Nucleus accumbens (tissue), 56 donors: ENCODE measurements around the gene SULT1A1.
A peak's percentile ranks its signal among the peaks of the same experiment; 100 is the strongest.
"Not testable (repeated sequence)": the region's sequence is repeated elsewhere in the genome, so short reads cannot be mapped to it uniquely, and the experiment has no call there.

Experiments
- DNase-seq, 56 donors: peaks; one replicate each; lab custom pipeline; 2025; lab: John Stamatoyannopoulos, UW

SULT1A1 gene

DNA sequence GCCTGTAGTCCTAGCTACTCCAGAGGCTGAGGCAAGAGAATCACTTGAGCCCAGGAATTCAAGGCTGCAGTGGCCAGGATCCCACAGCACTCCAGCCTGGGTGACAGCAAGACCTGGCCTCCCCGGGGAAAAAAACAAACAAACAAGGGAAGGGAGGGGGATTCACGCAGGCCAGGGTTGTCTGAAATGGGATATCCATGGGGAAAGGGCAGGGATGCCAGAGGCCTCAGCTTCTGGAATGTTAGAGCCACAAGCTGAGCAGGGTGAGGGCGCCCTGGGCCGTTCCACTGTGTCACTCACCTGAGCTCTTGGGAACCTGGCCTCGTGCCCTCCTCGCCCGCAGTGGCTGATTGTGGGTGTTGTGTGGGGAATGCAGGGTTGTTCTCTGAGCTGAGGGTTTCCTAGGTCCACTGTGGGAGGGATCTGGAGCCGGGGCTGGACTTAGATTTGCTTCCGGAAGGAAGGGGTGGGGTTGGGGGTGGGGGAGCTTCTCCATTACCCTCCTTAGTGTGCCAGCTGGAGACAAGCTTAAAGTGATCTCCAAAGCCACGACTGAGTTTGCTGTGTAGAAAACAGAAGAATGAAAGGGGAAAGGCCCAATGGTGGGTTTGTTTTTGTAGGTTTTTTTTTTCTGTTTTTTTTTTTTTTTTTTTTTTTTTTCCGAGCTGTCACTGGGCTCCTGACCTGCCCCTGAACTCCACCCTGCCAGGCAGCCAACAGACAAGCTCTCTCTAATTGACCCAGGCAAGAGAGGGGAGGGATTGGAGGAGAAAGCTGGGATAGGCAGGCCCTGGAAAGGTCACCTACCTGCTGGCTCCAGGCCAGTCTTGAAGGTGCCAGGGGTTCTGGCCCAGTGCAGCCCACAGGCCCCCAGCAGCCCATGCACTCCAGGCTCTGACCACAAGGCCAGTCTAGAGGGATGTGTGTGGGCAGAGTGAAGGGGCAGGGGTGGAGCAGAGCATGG, at the start of gene SULT1A1:
SULT1A1 (minus strand) TSS at position 414 of the 964 bp plus-strand sequence. CDS start 1,189 bp downstream, outside the sequence.
- peak in 3 of 56 donors; percentile 6 to 17 (median 8) for DNase-seq

GRCh38 chr16:28639959-28640358, 30.1 kb upstream of the SULT1A1 start:
- not testable (repeated sequence) for DNase-seq

GRCh38 chr16:28638359-28638758, 28.5 kb upstream of the SULT1A1 start:
- not testable (repeated sequence) for DNase-seq

DNA sequence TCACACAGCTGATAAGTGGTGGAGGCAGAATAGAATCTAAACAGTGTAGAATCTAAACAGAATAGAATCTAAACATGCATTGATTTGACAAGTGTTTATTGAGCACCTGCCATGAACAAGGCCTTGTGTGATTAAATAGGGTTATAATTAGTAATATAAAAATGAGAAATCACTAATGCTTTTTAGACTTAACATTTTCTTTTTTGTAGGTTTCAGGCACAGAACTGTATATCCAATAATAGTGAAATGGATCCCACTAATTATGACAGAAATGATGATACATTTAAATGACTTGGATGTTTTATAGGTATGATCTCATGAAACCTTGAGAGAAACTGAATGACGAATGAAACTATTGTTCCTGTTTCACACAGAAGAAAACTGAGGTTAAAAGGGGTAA, 27.9 kb upstream of the SULT1A1 start, which contains the start of gene NPIPB8:
NPIPB8 (plus strand) TSS at position 301 of the 400 bp plus-strand sequence. CDS start 296 bp downstream, outside the sequence.
- DNase-seq = not testable (repeated sequence)

- peak in 3 of 56 donors; percentile 1 to 40 (median 1) for DNase-seq
Measured at GRCh38 chr16:28636093-28636823, 26.4 kb upstream of the SULT1A1 start.

DNA sequence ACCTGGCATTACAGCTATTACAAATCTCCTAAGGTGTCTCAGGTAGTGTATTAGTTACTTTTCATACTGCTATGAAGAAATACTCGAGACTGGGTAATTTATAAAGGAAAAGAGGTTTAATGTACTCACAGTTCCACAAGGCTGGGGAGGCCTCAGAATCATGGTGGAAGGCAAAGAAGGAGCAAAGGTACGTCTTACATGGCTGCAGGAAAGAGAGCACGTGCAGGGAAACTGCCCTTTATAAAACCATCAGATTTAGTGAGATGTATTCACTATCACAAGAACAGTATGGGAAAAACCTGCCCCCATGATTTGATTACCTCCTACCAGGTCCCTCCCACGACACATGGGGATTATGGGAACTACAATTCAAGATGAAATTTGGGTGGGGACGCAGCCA, 21.1 kb upstream of the SULT1A1 start:
- DNase-seq = not testable (repeated sequence)

- DNase-seq = peak in 27 of 56 donors; percentile 12 to 76 (median 46)
Measured at GRCh38 chr16:28623172-28623711, 13.4 kb upstream of the SULT1A1 start.

GRCh38 chr16:28622532-28623171, 12.8 kb upstream of the SULT1A1 start:
- DNase-seq = not testable (repeated sequence)

DNA sequence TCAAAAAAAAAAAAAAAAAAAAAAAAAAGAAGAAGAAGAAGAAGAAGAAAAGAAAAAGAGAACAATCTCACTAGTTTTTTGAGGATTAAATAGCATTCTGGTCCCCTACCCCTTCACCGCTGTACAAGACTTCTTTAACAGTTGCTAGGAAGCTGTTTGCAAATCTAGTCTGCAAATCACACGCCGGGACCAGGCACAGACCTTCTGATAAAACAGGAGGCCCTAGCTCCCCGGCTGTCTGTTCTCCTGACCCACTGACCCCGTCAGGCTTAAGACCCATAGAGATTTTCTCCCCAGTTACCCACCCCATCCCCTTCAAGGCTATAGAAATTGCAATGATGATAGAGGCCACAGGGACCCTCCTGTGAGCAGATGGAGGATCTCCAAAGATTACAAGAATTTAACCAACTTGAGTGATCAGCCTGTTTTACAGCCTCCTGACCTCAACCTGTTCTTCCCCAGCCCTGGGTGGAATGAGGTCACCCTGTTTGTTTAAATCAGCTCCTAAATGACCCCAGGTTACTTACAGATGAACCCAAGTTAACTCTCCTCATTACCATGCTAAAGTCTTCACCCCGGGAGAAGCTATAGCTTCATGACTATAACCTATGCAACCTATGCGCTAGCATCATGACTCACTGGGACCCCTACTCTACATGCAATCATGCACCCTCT, 11.8 kb upstream of the SULT1A1 start:
- DNase-seq = no peak

DNA sequence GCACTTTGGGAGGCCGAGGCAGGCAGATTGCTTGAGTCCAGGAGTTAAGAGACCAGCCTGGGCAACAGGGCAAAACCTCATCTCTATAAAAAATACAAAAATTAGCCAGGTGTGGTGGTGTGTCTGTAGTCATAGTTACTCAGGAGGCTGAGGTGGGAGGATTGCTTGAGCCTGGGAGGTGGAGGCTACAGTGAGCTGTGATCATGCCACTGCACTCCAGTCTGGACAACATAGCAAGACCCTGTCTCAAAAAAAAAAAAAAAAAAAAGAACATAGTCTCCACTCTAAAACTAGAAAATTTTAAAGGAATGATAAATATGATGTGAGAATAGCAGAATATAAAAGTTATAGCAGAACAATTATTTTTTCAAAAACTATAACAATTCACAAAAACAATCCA, 10.5 kb upstream of the SULT1A1 start:
- DNase-seq = not testable (repeated sequence)

DNA sequence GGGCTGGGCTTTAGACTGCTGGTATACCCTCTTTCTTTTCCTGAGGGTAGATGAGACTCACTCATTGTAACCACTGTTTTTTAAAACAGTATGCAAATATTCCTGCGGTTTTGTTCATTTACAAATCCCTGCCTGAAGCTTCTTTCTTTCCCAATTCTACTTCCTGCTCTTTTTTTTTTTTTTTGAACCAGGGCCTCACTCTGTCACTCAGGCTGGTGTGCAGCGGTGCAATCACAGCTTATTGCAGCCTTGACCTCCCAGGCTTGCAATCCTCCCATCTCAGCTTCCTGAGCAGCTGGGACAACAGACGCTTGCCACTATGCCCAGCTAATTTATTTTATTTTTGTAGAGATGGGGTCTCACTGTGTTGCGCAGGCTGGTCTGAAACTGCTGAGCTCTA, 8.0 kb upstream of the SULT1A1 start:
- no peak for DNase-seq

- DNase-seq = no peak
Measured at GRCh38 chr16:28616636-28617035, 6.8 kb upstream of the SULT1A1 start.

DNA sequence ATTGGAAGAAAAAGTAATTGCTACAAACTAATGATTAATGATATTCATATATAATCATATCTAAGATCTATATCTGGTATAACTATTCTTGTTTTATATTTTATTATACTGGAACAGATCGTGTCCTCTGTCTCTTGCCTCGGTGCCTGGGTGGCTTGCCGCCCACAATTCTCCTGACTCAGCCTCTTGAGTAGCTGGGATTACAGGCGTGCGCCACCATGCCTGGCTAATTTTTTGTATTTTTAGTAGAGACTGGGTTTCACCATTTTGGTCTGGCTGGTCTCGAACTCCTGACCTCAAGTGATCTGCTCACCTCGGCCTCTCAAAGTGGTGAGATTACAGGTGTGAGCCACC, 6.4 kb upstream of the SULT1A1 start:
- DNase-seq = not testable (repeated sequence)

GRCh38 chr16:28615486-28616223, 5.8 kb upstream of the SULT1A1 start:
- peak in 19 of 56 donors; percentile 5 to 48 (median 16) for DNase-seq

- not testable (repeated sequence) for DNase-seq
Measured at GRCh38 chr16:28614561-28614960, 4.7 kb upstream of the SULT1A1 start.

DNA sequence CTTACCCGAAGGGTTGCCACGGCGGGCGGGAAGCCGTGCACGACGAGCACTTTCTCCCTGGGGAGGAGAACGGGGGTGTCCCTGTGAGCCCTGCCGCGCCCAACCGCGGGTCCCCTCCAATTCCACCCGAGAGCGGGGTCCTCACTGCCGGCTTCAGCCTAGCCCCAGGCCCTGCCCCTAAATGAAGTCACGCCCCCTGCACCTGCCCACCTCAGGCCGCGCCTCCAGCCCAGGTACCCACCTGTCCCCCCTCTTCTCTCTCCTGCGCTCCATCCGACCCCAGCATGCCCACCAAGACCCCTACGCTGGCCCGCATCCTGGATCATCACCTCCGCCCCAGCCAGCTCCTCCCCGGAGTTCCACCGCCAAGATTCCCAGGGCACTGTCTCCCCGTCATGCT, 4.1 kb upstream of the SULT1A1 start:
- not testable (repeated sequence) for DNase-seq

DNA sequence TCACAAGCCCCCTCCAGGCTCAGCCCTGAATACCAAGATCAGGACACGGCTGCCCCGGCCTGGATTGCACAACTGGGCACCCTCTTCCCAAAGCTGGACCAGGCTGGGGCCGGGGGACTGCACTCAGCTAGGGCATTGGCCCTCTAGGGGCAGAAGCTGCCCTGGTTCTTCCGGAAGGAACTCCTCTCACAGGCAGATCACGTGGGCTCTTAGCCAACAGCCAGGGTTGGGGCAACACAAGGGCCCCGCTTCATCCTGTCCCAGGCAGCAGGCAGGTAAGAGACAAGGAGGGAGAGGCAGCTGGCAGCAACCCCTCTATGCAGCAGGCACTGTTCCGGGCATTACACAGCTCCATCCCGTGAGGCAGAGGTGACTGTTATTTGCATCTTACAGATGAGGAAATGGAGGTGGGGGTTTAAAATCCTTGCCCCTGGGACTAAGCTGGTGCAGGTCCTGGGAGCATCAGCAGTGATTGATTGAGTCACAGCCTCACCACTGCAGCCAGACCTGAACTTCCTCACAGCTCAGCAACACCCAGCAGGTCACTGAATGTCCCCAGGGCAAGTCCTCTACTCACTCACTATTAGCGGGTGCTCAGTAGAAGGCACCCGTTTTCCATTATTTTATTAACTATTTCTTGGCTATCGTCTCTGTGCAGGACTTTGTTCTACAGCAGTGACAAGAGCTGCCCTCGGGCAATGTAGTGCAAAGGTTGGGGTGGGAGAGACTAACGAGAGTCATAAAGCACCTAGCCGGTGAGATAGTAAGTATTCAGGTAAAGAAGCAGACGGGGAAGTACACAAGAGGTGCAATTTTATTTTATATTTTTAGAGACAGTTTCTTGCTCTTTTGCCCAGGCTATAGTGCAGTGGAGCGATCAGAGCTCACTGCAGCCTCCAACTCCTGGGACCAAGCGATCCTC, 2.8 kb upstream of the SULT1A1 start:
- not testable (repeated sequence) for DNase-seq
